ENCODE data around the gene COL12A1. TPM values are rescaled to one million over a fixed set of nuclear protein-coding genes. Genes with fewer than 3 reads are reported as not detected.

COL12A1 gene
- total RNA-seq, 1 experiment from 2014 or later, result 136 TPM

DNA sequence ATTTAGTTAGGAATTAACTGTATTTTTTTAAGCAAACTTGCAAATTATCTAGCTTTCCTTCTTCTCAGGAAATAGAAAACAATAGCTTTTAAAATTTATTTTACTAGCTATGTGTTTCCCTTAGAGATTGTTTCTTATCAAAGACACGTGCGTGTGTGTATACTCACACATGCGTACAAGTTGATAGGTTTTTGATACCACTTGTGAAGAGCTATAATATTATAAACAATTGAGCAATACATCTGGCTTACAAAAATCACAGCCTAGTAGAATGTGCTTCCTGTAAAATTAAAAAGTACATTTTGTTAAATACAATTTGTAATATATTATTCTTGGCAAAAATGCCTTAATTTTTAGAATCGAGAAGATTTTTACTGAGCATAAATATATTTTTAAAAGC is 33.9 kb downstream of the COL12A1 start:
- no TSS peak for BruUV-seq (replicated peaks)
- ChIA-PET POLR2A (interaction anchor here (1.0 kb wide), 1 partner anchor 17 kb away, joined by 3 read pairs; no protein-coding TSS in a partner anchor), CTCF (no interaction called here)
- Mint-ChIP-seq H3K27me3 (ENCODE audit: insufficient read depth, unreplicated experiment) (no peaks in the 10 kb centered on the region), H3K4me1 (ENCODE audit: insufficient read depth, unreplicated experiment) (no peaks in the 10 kb centered on the region), H3K27ac (ENCODE audit: low read depth, unreplicated experiment) (no peak overlapping the region), H3K36me3 (ENCODE audit: insufficient read depth, unreplicated experiment) (peaks cover 23% of the 10 kb centered on the region), H3K4me3 (ENCODE audit: unreplicated experiment) (no peak overlapping the region), H3K9me3 (ENCODE audit: unreplicated experiment) (no peaks in the 10 kb centered on the region)
- TF ChIP-seq CTCF (IDR thresholded peaks at IDR 0.05; ENCODE audit: unreplicated experiment), result no peak
- intact Hi-C loops (cut with micrococcal nuclease), result no loop called here
- DNase-seq (ENCODE audit: unreplicated experiment), result no peak

GRCh38 chr6:75171567-75171966 is 34.3 kb downstream of the COL12A1 start:
- no peaks in the 10 kb centered on the region for H3K9me3 Mint-ChIP-seq (ENCODE audit: unreplicated experiment)
- TF ChIP-seq CTCF (IDR thresholded peaks at IDR 0.05; ENCODE audit: unreplicated experiment), result no peak
- intact Hi-C loops (cut with micrococcal nuclease), result no loop called here
- no TSS peak for BruUV-seq (replicated peaks)
- H3K4me3 Mint-ChIP-seq (ENCODE audit: unreplicated experiment), result no peak overlapping the region
- no peaks in the 10 kb centered on the region for H3K4me1 Mint-ChIP-seq (ENCODE audit: insufficient read depth, unreplicated experiment)
- H3K36me3 Mint-ChIP-seq (ENCODE audit: insufficient read depth, unreplicated experiment), result peaks cover 23% of the 10 kb centered on the region
- no peak overlapping the region for H3K27ac Mint-ChIP-seq (ENCODE audit: low read depth, unreplicated experiment)
- H3K27me3 Mint-ChIP-seq (ENCODE audit: insufficient read depth, unreplicated experiment), result no peaks in the 10 kb centered on the region
- CTCF ChIA-PET, result no interaction called here
- no peak for DNase-seq (ENCODE audit: unreplicated experiment)
- POLR2A ChIA-PET, result no interaction called here

DNA sequence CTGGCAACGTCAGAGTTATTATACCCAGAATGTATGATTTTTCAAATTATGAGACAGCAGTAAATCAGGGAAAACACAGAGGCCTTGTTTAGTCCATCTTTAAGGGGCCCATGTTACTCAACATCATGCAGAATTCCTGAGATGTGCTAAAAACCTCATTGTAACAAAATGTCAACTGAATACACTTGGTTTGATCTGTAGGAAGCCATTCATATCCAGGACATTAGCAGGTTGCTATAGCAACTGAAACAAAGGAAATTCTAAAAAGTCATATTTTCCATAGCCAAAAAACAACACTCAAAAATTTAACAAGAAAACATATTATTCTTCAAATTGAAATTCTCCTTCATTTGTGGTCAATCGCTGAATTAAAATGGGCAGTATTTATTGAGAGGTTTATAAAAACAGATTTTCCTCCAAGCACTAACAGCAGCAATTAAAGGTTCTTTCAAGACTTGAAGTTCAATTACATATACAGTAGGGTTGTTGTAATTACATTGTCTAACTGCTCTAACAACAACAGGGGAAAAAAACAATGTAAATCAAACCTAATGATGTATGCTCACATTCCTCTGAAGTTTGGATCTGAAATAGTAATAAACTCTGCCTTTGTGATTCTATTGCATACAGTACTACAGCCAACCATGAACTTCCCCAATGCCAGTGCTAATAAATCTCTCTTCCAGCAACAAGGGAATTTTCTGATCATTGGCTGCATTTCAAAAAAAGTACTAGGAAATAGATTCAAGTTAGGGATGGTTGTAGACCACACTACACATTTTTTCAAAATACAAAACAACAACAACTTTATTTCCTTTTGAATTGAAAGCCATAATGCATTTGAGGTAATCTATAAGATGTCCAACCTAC is 34.9 kb downstream of the COL12A1 start:
- TF ChIP-seq CTCF (IDR thresholded peaks at IDR 0.05; ENCODE audit: unreplicated experiment), result no peak
- Mint-ChIP-seq H3K4me3 (ENCODE audit: unreplicated experiment) (no peak overlapping the region), H3K9me3 (ENCODE audit: unreplicated experiment) (no peaks in the 10 kb centered on the region), H3K27ac (ENCODE audit: low read depth, unreplicated experiment) (no peak overlapping the region), H3K27me3 (ENCODE audit: insufficient read depth, unreplicated experiment) (no peaks in the 10 kb centered on the region), H3K36me3 (ENCODE audit: insufficient read depth, unreplicated experiment) (peaks cover 23% of the 10 kb centered on the region), H3K4me1 (ENCODE audit: insufficient read depth, unreplicated experiment) (no peaks in the 10 kb centered on the region)
- no TSS peak for BruUV-seq (replicated peaks)
- ChIA-PET CTCF (no interaction called here), POLR2A (no interaction called here)
- DNase-seq (ENCODE audit: unreplicated experiment), result no peak
- intact Hi-C loops (cut with micrococcal nuclease), result no loop called here

GRCh38 chr6:75169689-75170586 is 35.9 kb downstream of the COL12A1 start:
- BruUV-seq (replicated peaks), result no TSS peak
- DNase-seq (ENCODE audit: unreplicated experiment), result no peak
- H3K36me3 Mint-ChIP-seq (ENCODE audit: insufficient read depth, unreplicated experiment), result peaks cover 22% of the 10 kb centered on the region
- intact Hi-C loops (cut with micrococcal nuclease), result no loop called here
- H3K9me3 Mint-ChIP-seq (ENCODE audit: unreplicated experiment), result no peaks in the 10 kb centered on the region
- CTCF ChIA-PET, result interaction anchor here (0.6 kb wide), 1 partner anchor 698 kb away, joined by 4 read pairs; no protein-coding TSS in a partner anchor
- no peak overlapping the region for H3K4me3 Mint-ChIP-seq (ENCODE audit: unreplicated experiment)
- POLR2A ChIA-PET, result no interaction called here
- no peak overlapping the region for H3K27ac Mint-ChIP-seq (ENCODE audit: low read depth, unreplicated experiment)
- no peaks in the 10 kb centered on the region for H3K27me3 Mint-ChIP-seq (ENCODE audit: insufficient read depth, unreplicated experiment)
- no peaks in the 10 kb centered on the region for H3K4me1 Mint-ChIP-seq (ENCODE audit: insufficient read depth, unreplicated experiment)
- TF ChIP-seq CTCF (IDR thresholded peaks at IDR 0.05; ENCODE audit: unreplicated experiment), result no peak
